GM18526 (cell line): ENCODE data around the gene ZFYVE26.

Experiments
- POLR2A ChIP-seq: IDR thresholded peaks from 3 replicates; pipeline ENCODE4 v1.6.1; 2011; ENCODE audit not compliant: insufficient read length; ENCODE audit errors: extremely low read depth

The ZFYVE26 gene

GRCh38 chr14:67736771-67737170 is 79.6 kb downstream of the ZFYVE26 start:
- TF ChIP-seq POLR2A: no peak

GRCh38 chr14:67735336-67736147 is 80.8 kb downstream of the ZFYVE26 start:
- no peak for TF ChIP-seq POLR2A

GRCh38 chr14:67734675-67735074 is 81.7 kb downstream of the ZFYVE26 start:
- TF ChIP-seq POLR2A: no peak

- no peak for TF ChIP-seq POLR2A
These were observed 82.8 kb downstream of the ZFYVE26 start for GRCh38 chr14:67733616-67734015.

- no peak for TF ChIP-seq POLR2A
These were observed 87.1 kb downstream of the ZFYVE26 start for GRCh38 chr14:67729072-67729885.

GRCh38 chr14:67728258-67728657 is 88.1 kb downstream of the ZFYVE26 start:
- TF ChIP-seq POLR2A: no peak

- TF ChIP-seq POLR2A: no peak
These were observed 89.0 kb downstream of the ZFYVE26 start for GRCh38 chr14:67727361-67727760.

- no peak for TF ChIP-seq POLR2A
These were observed 91.2 kb downstream of the ZFYVE26 start for GRCh38 chr14:67725171-67725570.

- TF ChIP-seq POLR2A: no peak
These were observed 94.1 kb downstream of the ZFYVE26 start for GRCh38 chr14:67722293-67722692.

GRCh38 chr14:67721875-67722274 is 94.5 kb downstream of the ZFYVE26 start:
- TF ChIP-seq POLR2A: no peak

GRCh38 chr14:67719866-67720265 is 96.5 kb downstream of the ZFYVE26 start:
- TF ChIP-seq POLR2A: no peak

- no peak for TF ChIP-seq POLR2A
These were observed 98.1 kb downstream of the ZFYVE26 start for GRCh38 chr14:67718265-67718664.

GRCh38 chr14:67717048-67717447 is 99.3 kb downstream of the ZFYVE26 start:
- no peak for TF ChIP-seq POLR2A

- no peak for TF ChIP-seq POLR2A
These were observed 106.2 kb downstream of the ZFYVE26 start for GRCh38 chr14:67710209-67710608.

GRCh38 chr14:67705211-67705610 is 111.2 kb downstream of the ZFYVE26 start:
- no peak for TF ChIP-seq POLR2A

GRCh38 chr14:67704484-67705089 is 111.8 kb downstream of the ZFYVE26 start:
- TF ChIP-seq POLR2A: no peak
